ENCODE measurements around the gene JADE2. TPM values are rescaled to one million over a fixed set of nuclear protein-coding genes. Genes with fewer than 3 reads are reported as not detected.
A peak's percentile ranks its signal among the peaks of the same experiment; 100 is the strongest.

JADE2 gene
- total RNA-seq, 2 donors from 2014 or later = 24.1 to 33.3 TPM

- no peaks in the 10 kb centered on the region for H3K27me3 ChIP-seq
- DNase-seq = no peak
- intact Hi-C loops (cut with DNase I) = no loop called here
- peaks cover 17% of the 10 kb centered on the region for H3K36me3 ChIP-seq
- H3K9ac ChIP-seq (ENCODE audit: low read depth in 2 of 2, low read length in 2 of 2) = no peak overlapping the region
- H3K4me3 ChIP-seq = no peak overlapping the region
- no peak overlapping the region for H3K27ac ChIP-seq
- TF ChIP-seq CTCF (IDR thresholded peaks at IDR 0.05) = no peak
- no peaks in the 10 kb centered on the region for H3K9me3 ChIP-seq
- H3K4me1 ChIP-seq = peaks cover 5% of the 10 kb centered on the region
These were observed 15.6 kb downstream of the JADE2 start for GRCh38 chr5:134540747-134541733.

- H3K36me3 ChIP-seq = peaks cover 17% of the 10 kb centered on the region
- peaks cover 6% of the 10 kb centered on the region for H3K4me1 ChIP-seq
- peak; percentile 34 for DNase-seq
- H3K9me3 ChIP-seq = no peaks in the 10 kb centered on the region
- no peak overlapping the region for H3K27ac ChIP-seq
- no peak for TF ChIP-seq CTCF (IDR thresholded peaks at IDR 0.05)
- intact Hi-C loops (cut with DNase I) = no loop called here
- H3K4me3 ChIP-seq = no peak overlapping the region
- no peak overlapping the region for H3K9ac ChIP-seq (ENCODE audit: low read depth in 2 of 2, low read length in 2 of 2)
- H3K27me3 ChIP-seq = no peaks in the 10 kb centered on the region
These were observed 16.4 kb downstream of the JADE2 start for GRCh38 chr5:134541736-134542376.

- Histone ChIP-seq H3K4me3 (no peak overlapping the region), H3K27me3 (no peaks in the 10 kb centered on the region), H3K36me3 (peaks cover 6% of the 10 kb centered on the region), H3K9me3 (no peaks in the 10 kb centered on the region), H3K9ac (ENCODE audit: low read depth in 2 of 2, low read length in 2 of 2) (no peak overlapping the region), H3K4me1 (peaks cover 6% of the 10 kb centered on the region), H3K27ac (no peak overlapping the region)
- no peak for DNase-seq
- TF ChIP-seq CTCF (IDR thresholded peaks at IDR 0.05) = no peak
- intact Hi-C loops (cut with DNase I) = no loop called here
These were observed 18.5 kb downstream of the JADE2 start for GRCh38 chr5:134543820-134544614.

GRCh38 chr5:134545070-134545868 is 19.8 kb downstream of the JADE2 start:
- Histone ChIP-seq H3K9me3 (no peaks in the 10 kb centered on the region), H3K9ac (ENCODE audit: low read depth in 2 of 2, low read length in 2 of 2) (no peak overlapping the region), H3K4me1 (peaks cover 6% of the 10 kb centered on the region), H3K4me3 (no peak overlapping the region), H3K36me3 (no peaks in the 10 kb centered on the region), H3K27ac (peak overlapping the region; percentile 22), H3K27me3 (no peaks in the 10 kb centered on the region)
- peak; percentile 50 for DNase-seq
- TF ChIP-seq CTCF (IDR thresholded peaks at IDR 0.05) = no peak
- intact Hi-C loops (cut with DNase I) = no loop called here
